GM19468 (cell line): ENCODE measurements around the gene FASN.

Experiments
- ATAC-seq: cut with Tn5 transposase; IDR thresholded peaks from one replicate; pipeline ENCODE4 v1.9.1; 2021; ENCODE audit warnings: mild to moderate bottlenecking, moderate library complexity, moderate number of reproducible peaks; ENCODE audit not compliant: unreplicated experiment; ENCODE audit errors: extremely low read depth

Gene FASN

GRCh38 chr17:82060001-82060380 lies 38.0 kb downstream of the FASN start:
- no peak for ATAC-seq

GRCh38 chr17:82059272-82060000 lies 38.6 kb downstream of the FASN start:
- no peak for ATAC-seq

GRCh38 chr17:82058855-82059249 lies 39.2 kb downstream of the FASN start:
- no peak for ATAC-seq

- no peak for ATAC-seq
Measured at GRCh38 chr17:82058230-82058854, 39.7 kb downstream of the FASN start.

GRCh38 chr17:82056729-82057621 lies 41.1 kb downstream of the FASN start:
- ATAC-seq: no peak

GRCh38 chr17:82055965-82056728 lies 41.9 kb downstream of the FASN start:
- no peak for ATAC-seq

GRCh38 chr17:82055023-82055964 lies 42.7 kb downstream of the FASN start:
- ATAC-seq: no peak

- no peak for ATAC-seq
Measured at GRCh38 chr17:82054351-82055022, 43.5 kb downstream of the FASN start.

- ATAC-seq: no peak
Measured at GRCh38 chr17:82053556-82054263, 44.3 kb downstream of the FASN start.

- ATAC-seq: no peak
Measured at GRCh38 chr17:82053130-82053529, 44.9 kb downstream of the FASN start.

- ATAC-seq: no peak
Measured at GRCh38 chr17:82052638-82053059, 45.4 kb downstream of the FASN start.

GRCh38 chr17:82051776-82052637 lies 46.0 kb downstream of the FASN start, which contains the start of the genes GPS1 and RFNG:
GPS1 (plus strand) TSS chr17:82051898; CDS start chr17:82051932, 34 bp downstream.
RFNG (minus strand) TSS chr17:82051811; CDS start chr17:82051766, 45 bp downstream.
- no peak for ATAC-seq

GRCh38 chr17:82050761-82051641 lies 47.0 kb downstream of the FASN start:
- no peak for ATAC-seq

GRCh38 chr17:82050152-82050760 lies 47.8 kb downstream of the FASN start:
- ATAC-seq: no peak

GRCh38 chr17:82049521-82049971 lies 48.5 kb downstream of the FASN start:
- no peak for ATAC-seq
